ENCODE data around the gene AHCY.
"Not testable (repeated sequence)": the region's sequence is repeated elsewhere in the genome, so short reads cannot be mapped to it uniquely, and the experiment has no call there.

The AHCY gene

DNA sequence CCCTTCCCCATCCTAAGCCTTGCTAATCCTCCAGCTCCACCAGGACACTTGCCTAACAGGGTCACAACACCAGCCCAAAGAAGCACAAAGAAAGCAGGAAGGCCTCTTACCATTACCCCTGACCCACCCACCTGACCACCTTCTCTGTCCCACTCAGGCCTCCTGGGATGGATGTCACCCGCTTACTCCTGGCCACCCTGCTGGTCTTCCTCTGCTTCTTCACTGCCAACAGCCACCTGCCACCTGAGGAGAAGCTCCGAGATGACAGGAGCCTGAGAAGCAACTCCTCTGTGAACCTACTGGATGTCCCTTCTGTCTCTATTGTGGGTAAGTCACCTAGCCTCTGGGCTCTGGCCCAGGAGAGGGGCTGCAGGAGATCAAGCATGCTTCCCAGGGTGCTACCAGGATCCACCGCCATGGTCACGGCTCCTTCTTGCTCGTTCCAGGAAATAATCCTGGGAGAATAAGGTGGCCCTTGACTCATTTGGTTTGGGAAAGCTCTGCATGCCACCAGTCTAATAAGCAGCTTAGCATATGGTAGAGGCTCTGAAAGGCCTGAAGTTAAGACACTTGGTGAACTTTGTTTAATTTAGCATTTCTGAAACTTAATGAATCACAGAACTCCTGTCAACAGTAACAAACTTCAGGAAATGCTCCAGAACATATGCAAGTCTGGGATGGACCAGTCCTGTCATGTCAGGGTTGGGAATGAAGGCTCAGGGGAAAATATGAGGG is 42.8 kb downstream of the AHCY start:
- no peak overlapping the region for H3K9ac ChIP-seq (ENCODE audit: low read length)
- no peaks in the 10 kb centered on the region for H3K36me3 ChIP-seq (ENCODE audit: control insufficient read depth, insufficient read depth, low read length)
- no peak overlapping the region for H3K4me3 ChIP-seq (ENCODE audit: low read length)
- H3K9me3 ChIP-seq (ENCODE audit: control insufficient read depth, low read length): no peaks in the 10 kb centered on the region
- H3K27me3 ChIP-seq (ENCODE audit: control insufficient read depth, insufficient read depth, low read length): no peaks in the 10 kb centered on the region
- H3K4me1 ChIP-seq (ENCODE audit: control insufficient read depth, insufficient read depth, low read length): peaks cover 8% of the 10 kb centered on the region

DNA sequence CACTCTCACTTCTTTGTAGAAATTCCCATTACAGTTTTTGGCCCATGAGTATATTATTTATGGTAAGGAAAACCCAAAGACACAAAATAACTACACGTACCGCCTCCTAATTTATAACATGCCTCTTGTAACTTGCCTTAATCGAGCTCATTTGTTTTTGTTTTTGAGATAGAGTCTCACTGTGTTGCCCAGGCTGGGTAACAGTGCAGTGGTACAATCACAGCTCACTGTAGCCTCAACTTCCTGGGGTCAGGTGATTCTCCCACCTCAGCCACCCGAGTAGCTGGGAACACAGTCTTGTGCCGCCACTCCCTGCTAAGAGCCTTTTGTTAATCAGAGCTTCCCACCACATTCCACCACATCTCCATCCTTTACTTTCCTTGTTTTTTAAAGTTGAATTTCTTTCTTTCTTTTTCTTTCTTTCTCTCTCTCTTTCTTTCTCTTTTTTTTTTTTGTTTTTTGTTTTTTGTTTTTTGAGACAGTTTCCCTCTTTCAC is 46.5 kb downstream of the AHCY start:
- Histone ChIP-seq H3K9ac (ENCODE audit: low read length) (no peak overlapping the region), H3K9me3 (ENCODE audit: control insufficient read depth, low read length) (no peaks in the 10 kb centered on the region), H3K4me1 (ENCODE audit: control insufficient read depth, insufficient read depth, low read length) (no peaks in the 10 kb centered on the region), H3K4me3 (ENCODE audit: low read length) (no peak overlapping the region), H3K36me3 (ENCODE audit: control insufficient read depth, insufficient read depth, low read length) (no peaks in the 10 kb centered on the region), H3K27me3 (ENCODE audit: control insufficient read depth, insufficient read depth, low read length) (no peaks in the 10 kb centered on the region)

DNA sequence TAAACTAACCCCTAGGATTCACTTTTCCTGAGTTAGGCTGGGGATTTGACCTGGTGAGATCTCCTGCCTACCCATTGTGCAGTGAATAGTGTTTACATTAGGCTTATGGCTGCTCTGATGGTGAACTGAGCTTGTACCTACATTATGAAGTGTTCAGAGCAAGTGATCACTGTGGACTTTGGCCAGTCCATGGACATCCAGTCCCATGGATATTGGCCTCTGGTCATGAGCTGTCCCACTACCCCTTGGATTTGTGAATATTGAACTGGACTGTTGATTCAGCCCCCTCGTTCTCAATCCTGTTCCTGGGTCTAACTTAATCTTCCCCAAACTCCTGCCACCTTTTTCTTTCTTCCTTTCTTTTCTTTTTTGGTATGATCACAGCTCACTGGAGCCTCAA is 48.2 kb downstream of the AHCY start:
- H3K27me3 ChIP-seq (ENCODE audit: control insufficient read depth, insufficient read depth, low read length): no peaks in the 10 kb centered on the region
- H3K36me3 ChIP-seq (ENCODE audit: control insufficient read depth, insufficient read depth, low read length): no peaks in the 10 kb centered on the region
- H3K4me3 ChIP-seq (ENCODE audit: low read length): no peak overlapping the region
- H3K9me3 ChIP-seq (ENCODE audit: control insufficient read depth, low read length): no peaks in the 10 kb centered on the region
- H3K9ac ChIP-seq (ENCODE audit: low read length): no peak overlapping the region
- H3K4me1 ChIP-seq (ENCODE audit: control insufficient read depth, insufficient read depth, low read length): no peaks in the 10 kb centered on the region

DNA sequence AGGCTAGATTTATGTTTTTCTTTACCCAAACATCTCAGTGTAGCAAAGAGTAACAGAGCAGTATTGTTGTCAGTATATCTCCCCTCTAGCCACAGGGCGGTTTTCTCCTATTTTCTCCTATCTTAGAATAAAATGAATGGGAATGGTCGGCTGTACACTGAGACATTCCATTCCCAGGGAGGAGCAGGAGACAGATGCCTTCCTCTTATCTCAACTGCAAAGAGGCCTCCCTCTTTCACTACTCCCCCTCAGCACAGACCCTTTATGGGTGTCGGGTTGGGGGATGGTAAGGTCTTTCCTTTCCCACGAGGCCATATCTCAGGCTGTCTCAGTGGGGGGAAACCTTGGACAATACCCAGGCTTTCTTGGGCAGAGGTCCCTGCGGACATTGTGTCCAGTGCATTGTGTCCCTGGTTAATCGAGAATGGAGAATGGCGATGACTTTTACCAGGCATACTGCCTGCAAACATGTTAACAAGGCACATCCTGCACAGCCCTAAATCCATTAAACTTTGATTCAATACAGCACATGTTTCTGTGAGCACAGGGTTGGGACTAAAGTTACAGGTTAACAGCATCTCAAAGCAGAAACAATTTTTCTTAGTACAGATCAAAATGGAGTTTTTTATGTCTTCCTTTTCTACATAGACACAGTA is 50.6 kb downstream of the AHCY start:
- H3K9ac ChIP-seq (ENCODE audit: low read length); H3K4me1 ChIP-seq (ENCODE audit: control insufficient read depth, insufficient read depth, low read length); H3K36me3 ChIP-seq (ENCODE audit: control insufficient read depth, insufficient read depth, low read length); H3K9me3 ChIP-seq (ENCODE audit: control insufficient read depth, low read length); H3K27me3 ChIP-seq (ENCODE audit: control insufficient read depth, insufficient read depth, low read length); H3K4me3 ChIP-seq (ENCODE audit: low read length): not testable (repeated sequence)

DNA sequence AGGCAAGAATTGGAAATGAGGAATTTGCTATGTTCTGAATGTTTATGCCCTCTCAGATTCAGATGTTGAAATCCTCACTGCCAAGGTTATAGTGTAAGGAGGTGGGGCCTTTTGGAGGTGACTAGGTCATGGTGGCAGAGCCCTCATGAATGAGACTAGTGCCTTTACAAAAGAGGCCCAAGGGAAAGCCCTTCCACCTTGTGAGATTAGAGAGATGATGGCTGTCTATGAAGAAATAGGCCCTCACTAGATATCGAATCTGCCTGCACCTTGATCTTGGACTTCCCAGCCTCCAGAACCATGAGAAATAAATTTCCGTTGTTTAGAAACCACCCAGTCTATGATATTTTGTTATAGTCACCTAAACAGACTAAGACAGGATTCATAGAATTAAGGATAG is 51.5 kb downstream of the AHCY start:
- Histone ChIP-seq H3K27me3 (ENCODE audit: control insufficient read depth, insufficient read depth, low read length) (no peaks in the 10 kb centered on the region), H3K4me1 (ENCODE audit: control insufficient read depth, insufficient read depth, low read length) (no peaks in the 10 kb centered on the region), H3K9me3 (ENCODE audit: control insufficient read depth, low read length) (no peaks in the 10 kb centered on the region), H3K4me3 (ENCODE audit: low read length) (no peak overlapping the region), H3K9ac (ENCODE audit: low read length) (no peak overlapping the region), H3K36me3 (ENCODE audit: control insufficient read depth, insufficient read depth, low read length) (no peaks in the 10 kb centered on the region)

DNA sequence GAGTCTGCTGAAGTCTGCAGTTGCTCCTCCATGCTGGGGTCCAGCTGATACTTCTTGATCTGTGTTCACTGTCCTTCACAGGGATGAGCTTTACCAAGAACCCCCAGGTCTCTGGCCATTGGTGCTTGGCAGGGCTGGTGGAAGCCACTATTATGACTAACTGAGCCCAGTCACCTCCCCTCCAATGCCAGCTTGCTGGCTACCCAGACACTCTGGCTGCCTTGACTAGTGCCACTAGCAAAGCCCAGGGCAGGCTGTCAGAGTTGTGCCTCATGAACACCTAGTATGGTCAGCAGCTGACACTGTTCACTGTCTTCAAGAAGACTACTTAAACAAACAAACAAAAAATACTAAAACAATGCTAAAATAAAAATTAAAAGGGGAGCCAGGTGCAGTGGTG is 53.1 kb downstream of the AHCY start:
- Histone ChIP-seq H3K27me3 (ENCODE audit: control insufficient read depth, insufficient read depth, low read length) (no peaks in the 10 kb centered on the region), H3K4me3 (ENCODE audit: low read length) (no peak overlapping the region), H3K9ac (ENCODE audit: low read length) (no peak overlapping the region), H3K36me3 (ENCODE audit: control insufficient read depth, insufficient read depth, low read length) (no peaks in the 10 kb centered on the region), H3K4me1 (ENCODE audit: control insufficient read depth, insufficient read depth, low read length) (no peaks in the 10 kb centered on the region), H3K9me3 (ENCODE audit: control insufficient read depth, low read length) (no peaks in the 10 kb centered on the region)

DNA sequence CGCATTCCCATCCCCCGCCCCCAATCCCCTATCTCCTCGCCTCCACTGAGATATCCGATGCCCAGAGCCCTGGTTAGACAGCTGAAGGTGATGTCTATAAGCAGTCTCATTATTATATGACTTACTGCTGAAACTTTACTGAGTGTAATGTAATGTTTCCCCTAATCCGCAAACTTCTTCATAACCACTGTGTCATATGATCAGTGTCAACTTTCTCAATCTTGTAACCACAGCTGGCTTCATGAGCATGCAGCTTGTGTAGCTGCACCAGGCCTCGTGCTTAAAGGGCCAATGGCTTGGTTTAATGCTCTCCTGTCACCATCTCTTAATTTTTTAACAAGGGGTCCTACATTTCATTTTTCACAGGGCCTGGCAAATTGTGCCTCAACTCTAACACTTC is 53.9 kb downstream of the AHCY start:
- Histone ChIP-seq H3K4me1 (ENCODE audit: control insufficient read depth, insufficient read depth, low read length) (no peaks in the 10 kb centered on the region), H3K36me3 (ENCODE audit: control insufficient read depth, insufficient read depth, low read length) (no peaks in the 10 kb centered on the region), H3K4me3 (ENCODE audit: low read length) (no peak overlapping the region), H3K9ac (ENCODE audit: low read length) (no peak overlapping the region), H3K27me3 (ENCODE audit: control insufficient read depth, insufficient read depth, low read length) (no peaks in the 10 kb centered on the region), H3K9me3 (ENCODE audit: control insufficient read depth, low read length) (no peaks in the 10 kb centered on the region)

DNA sequence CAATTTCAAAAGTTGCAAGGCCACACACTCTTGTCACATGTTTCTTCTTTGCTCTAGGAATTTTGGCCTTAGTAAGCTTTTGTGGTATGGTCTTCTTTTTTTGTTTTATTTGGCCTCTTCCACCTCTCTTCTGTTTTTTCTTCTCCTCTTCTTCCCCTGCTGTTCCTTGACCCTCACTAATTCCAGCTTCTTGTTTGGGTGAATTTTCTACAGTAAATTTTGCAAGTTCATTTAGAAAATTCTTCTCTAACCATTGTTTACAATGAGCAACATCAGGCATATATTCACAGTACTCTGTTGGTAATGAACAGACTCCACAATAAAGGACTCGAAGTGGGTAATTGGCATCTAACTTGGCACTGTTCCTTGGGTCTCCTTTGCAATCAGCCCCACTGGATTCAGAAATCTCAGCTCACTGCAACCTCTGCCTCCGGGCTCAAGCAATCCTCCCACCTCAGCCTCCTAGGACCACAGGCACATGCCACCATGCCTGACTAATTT is 57.0 kb downstream of the AHCY start:
- Histone ChIP-seq H3K9ac (ENCODE audit: low read length) (no peak overlapping the region), H3K4me1 (ENCODE audit: control insufficient read depth, insufficient read depth, low read length) (no peaks in the 10 kb centered on the region), H3K36me3 (ENCODE audit: control insufficient read depth, insufficient read depth, low read length) (no peaks in the 10 kb centered on the region), H3K27me3 (ENCODE audit: control insufficient read depth, insufficient read depth, low read length) (no peaks in the 10 kb centered on the region), H3K4me3 (ENCODE audit: low read length) (no peak overlapping the region), H3K9me3 (ENCODE audit: control insufficient read depth, low read length) (no peaks in the 10 kb centered on the region)

DNA sequence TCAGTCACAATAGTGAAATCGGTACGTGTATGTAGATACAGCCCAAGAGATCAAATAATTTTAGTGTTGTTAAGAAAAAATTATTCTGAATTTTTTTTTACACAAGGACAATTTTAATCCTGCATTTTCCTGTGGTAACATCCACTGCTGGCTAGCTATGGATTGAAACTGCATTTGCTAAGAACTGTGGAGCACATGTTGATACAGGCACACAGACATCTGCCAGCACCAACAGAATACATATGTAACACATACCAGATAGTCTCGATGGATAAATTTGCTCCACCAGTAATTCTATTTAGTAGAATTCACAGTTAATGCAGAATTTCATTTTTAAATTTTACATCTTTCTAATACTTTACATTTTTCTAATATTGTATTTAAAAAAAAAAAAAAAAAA is 59.8 kb downstream of the AHCY start:
- Histone ChIP-seq H3K4me3 (ENCODE audit: low read length) (no peak overlapping the region), H3K4me1 (ENCODE audit: control insufficient read depth, insufficient read depth, low read length) (no peaks in the 10 kb centered on the region), H3K9ac (ENCODE audit: low read length) (no peak overlapping the region), H3K36me3 (ENCODE audit: control insufficient read depth, insufficient read depth, low read length) (no peaks in the 10 kb centered on the region), H3K9me3 (ENCODE audit: control insufficient read depth, low read length) (no peaks in the 10 kb centered on the region), H3K27me3 (ENCODE audit: control insufficient read depth, insufficient read depth, low read length) (no peaks in the 10 kb centered on the region)

DNA sequence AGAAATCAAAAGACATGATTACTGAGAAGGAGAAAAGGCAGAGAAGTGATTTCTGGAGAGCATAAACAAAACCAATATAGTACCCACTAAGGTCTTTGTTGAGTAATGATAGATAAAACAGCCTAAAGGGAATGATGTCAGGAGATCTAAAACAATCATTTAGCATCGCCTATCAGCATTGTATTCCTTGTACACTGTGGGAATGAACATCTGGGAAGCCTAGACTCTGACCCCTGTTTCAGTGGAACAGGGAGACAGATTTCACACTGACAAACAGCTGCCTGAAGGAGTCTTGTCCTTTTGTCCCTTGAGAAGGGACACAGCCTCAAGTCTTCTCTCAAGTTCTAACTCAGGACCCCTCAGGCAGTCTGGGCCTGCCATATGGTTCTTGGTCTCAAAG is 60.3 kb downstream of the AHCY start:
- Histone ChIP-seq H3K4me3 (ENCODE audit: low read length) (no peak overlapping the region), H3K27me3 (ENCODE audit: control insufficient read depth, insufficient read depth, low read length) (no peaks in the 10 kb centered on the region), H3K9me3 (ENCODE audit: control insufficient read depth, low read length) (no peaks in the 10 kb centered on the region), H3K4me1 (ENCODE audit: control insufficient read depth, insufficient read depth, low read length) (no peaks in the 10 kb centered on the region), H3K36me3 (ENCODE audit: control insufficient read depth, insufficient read depth, low read length) (no peaks in the 10 kb centered on the region), H3K9ac (ENCODE audit: low read length) (no peak overlapping the region)

DNA sequence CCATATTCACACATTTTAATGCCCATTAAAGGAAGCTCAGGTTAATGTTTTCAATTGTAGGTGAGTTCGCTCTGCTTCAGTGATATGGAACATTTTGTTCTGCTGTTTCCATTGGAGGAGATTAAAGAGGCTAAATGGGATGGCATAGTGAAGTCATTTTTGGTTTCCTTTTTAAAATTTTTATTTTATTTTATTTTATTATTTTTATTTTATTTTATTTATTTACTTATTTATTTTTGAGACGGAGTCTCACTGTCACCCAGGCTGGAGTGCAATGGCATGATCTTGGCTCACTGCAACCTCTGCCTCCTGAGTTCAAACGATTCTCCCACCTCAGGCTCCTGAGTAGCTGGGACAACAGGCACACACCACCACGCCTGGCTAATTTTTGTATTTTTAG is 61.1 kb downstream of the AHCY start:
- H3K4me3 ChIP-seq (ENCODE audit: low read length); H3K4me1 ChIP-seq (ENCODE audit: control insufficient read depth, insufficient read depth, low read length); H3K27me3 ChIP-seq (ENCODE audit: control insufficient read depth, insufficient read depth, low read length); H3K36me3 ChIP-seq (ENCODE audit: control insufficient read depth, insufficient read depth, low read length); H3K9ac ChIP-seq (ENCODE audit: low read length); H3K9me3 ChIP-seq (ENCODE audit: control insufficient read depth, low read length): not testable (repeated sequence)

DNA sequence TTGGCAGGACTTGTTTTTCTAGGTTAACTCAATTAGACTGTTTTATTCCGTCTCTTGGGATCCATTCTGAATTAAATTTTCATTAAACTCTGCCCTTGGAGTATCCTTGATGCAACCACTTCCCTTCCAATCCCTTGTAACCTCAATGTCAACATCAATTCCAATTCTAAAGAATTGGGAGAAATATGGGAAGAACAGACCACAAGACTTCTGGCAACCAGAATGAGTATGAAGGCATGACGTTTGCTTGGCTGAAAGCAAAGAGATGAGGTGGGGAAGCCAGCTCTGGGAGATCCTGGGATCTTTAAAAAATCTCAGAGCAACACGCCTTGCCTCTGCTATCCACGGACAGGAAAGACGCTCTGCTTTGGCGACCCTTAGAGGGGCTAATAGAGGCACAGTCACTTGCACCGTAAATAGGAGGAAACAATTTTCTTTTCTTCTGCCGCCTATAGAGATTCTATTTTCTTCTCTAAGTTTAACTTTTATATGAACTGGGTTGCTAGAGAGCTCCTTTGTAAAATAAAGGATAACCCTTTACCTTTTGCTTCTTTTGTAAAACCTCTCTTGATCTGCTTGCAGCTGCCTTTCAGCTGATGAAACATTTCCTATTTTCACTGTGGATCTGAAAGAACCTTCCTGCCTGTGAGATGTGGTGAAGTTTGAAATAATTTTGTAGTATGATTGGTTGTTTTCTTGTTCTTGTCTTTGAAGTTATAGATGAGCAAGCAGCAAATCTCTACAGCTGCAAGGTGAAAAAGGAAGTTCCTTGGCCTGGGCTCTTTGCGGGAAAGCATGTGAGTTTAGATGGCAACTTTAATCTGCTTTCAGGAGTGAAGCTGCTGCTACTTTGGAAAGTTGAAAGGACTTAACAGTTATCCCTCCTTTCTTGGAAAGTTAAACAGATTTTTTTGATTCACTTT is 62.2 kb downstream of the AHCY start, which contains the start of gene ASIP:
Gene ASIP, plus strand, starts transcription at position 731 of the 923 bp plus-strand sequence. CDS start 18,952 bp downstream, outside the sequence.
- Histone ChIP-seq H3K9me3 (ENCODE audit: control insufficient read depth, low read length) (no peaks in the 10 kb centered on the region), H3K4me1 (ENCODE audit: control insufficient read depth, insufficient read depth, low read length) (no peaks in the 10 kb centered on the region), H3K36me3 (ENCODE audit: control insufficient read depth, insufficient read depth, low read length) (no peaks in the 10 kb centered on the region), H3K4me3 (ENCODE audit: low read length) (no peak within 1 kb of the TSS), H3K27me3 (ENCODE audit: control insufficient read depth, insufficient read depth, low read length) (no peaks in the 10 kb centered on the region), H3K9ac (ENCODE audit: low read length) (no peak within 1 kb of the TSS)
